HTERT RPE-1 (cell line): Measurements from ENCODE around the gene MEGF11.

Experiments
- in situ Hi-C: fragments of 300-500 bp; cut with MboI; formaldehyde crosslinking; loops from 4 replicates; pipeline ENCODE4 v1.14.3; 2020; ENCODE audit warnings: low sequenced_read_pairs

Gene MEGF11

GRCh38 chr15:66123799-66124198 is 129.8 kb downstream of the MEGF11 start:
- in situ Hi-C loops, result no loop called here

- in situ Hi-C loops, result no loop called here
These were observed 133.1 kb downstream of the MEGF11 start for GRCh38 chr15:66120422-66120821.

GRCh38 chr15:66117841-66118240 is 135.7 kb downstream of the MEGF11 start:
- in situ Hi-C loops, result no loop called here

DNA sequence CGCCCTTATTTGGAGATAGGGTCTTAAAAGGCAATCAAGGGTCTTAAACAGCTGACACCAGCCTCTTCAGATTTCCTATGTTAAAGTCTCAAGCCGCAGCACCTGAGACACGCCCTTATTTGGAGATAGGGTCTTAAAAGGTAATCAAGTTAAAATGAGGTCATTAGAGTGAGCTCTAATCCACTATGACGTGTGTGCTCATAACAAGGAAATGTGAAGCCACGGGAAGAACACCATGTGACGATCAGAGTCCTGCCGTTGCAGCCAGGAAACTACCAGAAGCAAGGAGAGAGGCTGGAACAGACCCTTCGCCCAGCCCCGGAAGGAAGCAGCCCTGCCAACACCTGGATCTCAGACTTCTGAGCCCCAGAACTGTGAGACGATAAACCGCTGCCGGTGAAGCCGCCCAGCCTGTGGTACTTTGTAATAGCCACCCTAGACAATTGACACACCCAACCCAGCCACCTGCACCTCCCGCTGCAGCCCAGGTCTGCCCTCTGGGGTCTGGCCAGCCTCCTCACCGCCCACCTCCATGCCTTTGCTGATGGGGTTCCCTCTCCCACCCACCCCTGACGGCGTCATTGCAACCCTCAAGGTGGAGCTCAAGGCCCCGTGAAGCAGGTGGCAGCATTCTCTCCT is 137.9 kb downstream of the MEGF11 start:
- in situ Hi-C loops, result no loop called here

- in situ Hi-C loops, result no loop called here
These were observed 138.6 kb downstream of the MEGF11 start for GRCh38 chr15:66114863-66115425.

DNA sequence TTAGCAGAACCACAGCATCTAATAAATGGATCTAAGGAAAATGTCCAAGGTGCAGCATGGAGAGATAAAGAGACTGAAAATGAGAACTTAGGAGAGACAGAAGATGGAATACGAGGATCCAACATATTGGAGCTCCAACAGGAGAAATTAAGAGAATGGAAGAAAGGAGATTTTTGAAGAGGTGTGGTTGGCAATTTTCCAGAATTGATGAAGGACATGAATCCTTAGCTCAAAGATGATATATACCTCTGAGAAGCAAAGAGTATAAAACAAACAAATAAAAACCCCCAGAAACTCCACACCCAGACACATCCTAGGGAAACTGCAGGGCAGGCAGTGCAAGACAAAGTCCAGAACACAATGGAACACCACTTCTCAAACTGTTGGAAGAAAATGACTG is 141.2 kb downstream of the MEGF11 start:
- in situ Hi-C loops, result no loop called here

DNA sequence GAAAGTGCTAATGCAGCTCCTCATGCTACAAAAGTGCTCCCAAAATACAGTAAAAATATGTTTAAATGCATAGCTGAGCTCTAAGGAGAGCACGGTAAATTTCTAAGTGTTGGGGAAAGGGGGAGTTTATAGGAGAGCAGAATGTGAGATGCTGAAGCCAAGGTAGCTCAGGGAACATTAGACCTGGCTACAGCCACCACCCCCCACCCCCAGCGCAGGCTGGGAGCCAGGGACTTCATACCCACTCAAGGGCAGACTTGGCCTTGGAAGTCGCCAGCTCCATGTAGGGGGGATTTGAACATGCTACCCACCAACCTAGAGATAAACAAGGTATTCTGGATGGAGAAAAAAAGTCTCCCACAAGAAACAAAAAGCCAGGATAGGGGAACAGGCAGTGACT is 142.2 kb downstream of the MEGF11 start:
- in situ Hi-C loops, result no loop called here

GRCh38 chr15:66110864-66111263 is 142.7 kb downstream of the MEGF11 start:
- in situ Hi-C loops, result no loop called here

DNA sequence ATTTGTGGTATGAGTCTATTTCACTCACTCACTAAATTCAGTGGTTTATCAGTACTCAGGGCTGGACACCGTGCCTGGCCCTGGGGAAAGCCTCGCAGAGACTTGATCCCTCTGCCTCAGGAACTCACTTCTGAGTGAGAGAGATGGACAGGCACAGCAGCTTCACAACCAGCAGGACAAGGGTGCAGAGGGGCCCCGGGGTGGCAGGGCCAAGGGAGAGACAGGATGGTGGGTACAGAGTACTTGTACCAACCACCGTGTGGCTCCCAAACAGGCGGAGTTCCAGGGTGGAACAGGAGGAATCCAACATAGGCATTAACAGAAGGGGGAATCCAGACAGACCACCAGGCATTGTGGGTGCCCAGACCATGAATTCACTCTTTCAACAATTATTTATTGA is 143.7 kb downstream of the MEGF11 start:
- in situ Hi-C loops, result no loop called here

DNA sequence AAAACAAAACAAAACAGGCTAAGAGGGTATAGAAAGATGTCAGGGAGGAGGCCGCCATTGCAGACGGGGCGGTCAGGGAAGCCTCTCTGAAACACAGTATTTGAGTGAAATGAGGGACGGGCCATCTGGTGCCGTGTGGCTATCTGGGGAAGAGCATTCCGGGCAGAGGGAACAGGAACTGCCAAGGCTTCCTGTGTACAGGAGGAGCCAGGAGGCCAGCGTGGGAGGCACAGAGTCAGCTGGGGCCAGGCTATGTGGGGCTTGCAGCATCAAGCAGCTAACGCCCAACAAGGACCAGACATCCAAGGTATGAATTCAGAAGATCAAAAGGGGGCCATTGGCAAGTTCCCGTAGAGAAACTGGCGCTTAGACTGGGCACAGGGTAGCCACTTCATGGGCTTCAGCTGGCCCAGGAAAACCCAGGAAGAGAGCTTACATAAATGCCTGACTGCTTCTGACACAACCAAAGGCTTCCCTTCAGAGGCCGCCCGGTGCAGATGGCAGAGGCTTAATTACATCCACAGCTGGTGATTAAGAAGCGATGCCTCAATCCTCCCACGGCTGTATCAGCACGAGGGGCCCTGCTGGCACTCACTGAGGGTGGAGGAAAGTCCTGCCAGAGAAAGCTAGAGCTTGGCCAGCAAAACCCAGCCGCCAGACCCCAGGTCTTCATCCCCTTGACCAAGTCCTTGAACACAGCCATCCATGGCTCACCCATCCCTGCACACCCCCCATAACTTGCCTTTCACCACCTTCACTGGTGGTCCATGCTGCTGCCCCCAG is 144.9 kb downstream of the MEGF11 start:
- in situ Hi-C loops, result no loop called here

GRCh38 chr15:66107070-66107469 is 146.5 kb downstream of the MEGF11 start:
- in situ Hi-C loops, result no loop called here

GRCh38 chr15:66105286-66106265 is 148.0 kb downstream of the MEGF11 start:
- in situ Hi-C loops, result no loop called here

DNA sequence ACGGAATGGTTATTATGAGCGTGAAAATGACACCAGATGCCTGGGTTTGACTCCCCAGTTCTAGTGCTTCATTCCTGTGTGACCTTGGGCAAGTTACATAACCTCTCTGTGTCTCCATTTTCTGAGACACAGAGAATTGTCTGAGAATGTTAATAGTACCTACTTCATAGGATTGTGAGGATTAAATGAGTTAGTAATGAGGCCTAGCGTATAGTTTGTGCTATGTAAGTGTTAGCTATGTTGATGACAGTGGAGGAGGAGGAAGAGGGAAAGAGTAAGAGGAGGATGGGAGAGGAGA is 150.3 kb downstream of the MEGF11 start:
- in situ Hi-C loops, result no loop called here

- in situ Hi-C loops, result no loop called here
These were observed 150.8 kb downstream of the MEGF11 start for GRCh38 chr15:66102563-66103292.

- in situ Hi-C loops, result no loop called here
These were observed 151.7 kb downstream of the MEGF11 start for GRCh38 chr15:66101715-66102395.

- in situ Hi-C loops, result no loop called here
These were observed 152.8 kb downstream of the MEGF11 start for GRCh38 chr15:66100761-66101160.

DNA sequence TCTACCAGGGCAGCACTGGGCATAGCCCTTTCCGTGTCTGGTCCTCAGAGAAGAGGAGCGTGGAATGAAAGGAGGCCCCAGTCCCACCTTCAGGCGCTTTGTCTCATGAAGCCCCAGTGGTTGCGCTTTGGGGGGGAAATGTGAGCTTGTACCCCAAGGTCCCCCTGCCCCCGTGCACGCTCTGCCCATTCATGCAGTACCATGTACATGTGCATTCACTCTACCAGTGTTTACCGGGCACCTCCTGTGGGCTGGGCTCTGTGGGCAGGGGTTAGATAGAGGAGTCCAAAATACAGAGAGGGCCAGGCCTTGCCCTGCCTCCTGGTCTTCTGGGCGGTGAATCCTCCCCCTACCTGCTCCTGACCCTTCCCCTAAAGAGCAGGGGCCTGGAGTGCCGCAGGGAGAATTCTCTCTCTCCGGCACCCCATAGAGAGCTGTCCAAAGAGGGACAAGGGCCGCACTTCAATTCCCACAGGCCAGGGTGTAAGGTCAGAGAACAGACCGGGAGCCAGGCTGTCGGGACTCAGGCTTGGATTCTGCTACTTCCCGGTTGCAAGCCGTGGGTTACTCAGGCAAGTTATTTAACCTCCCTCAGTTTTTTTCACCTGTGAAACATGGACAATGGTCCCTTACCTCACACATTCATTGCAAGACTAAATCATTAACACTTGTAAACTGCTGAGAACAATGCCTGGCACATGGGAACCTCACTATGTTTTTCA is 153.4 kb downstream of the MEGF11 start:
- in situ Hi-C loops, result no loop called here

GRCh38 chr15:66098022-66098363 is 155.6 kb downstream of the MEGF11 start:
- in situ Hi-C loops, result no loop called here
